Left ventricle myocardium inferior (tissue), 1 donor: ENCODE measurements around the gene B3GNT8. TPM values are rescaled to one million over a fixed set of nuclear protein-coding genes. Genes with fewer than 3 reads are reported as not detected.
"Not testable (repeated sequence)": the region's sequence is repeated elsewhere in the genome, so short reads cannot be mapped to it uniquely, and the experiment has no call there.

Experiments used
- DNase-seq: peaks from one replicate; pipeline ENCODE4 v3.0.0-alpha.2; 2020
- H3K27ac ChIP-seq: fragments of 200-600 bp; replicated peaks from 2 replicates; pipeline ENCODE4 v1.8.0; 2021
- H3K27me3 ChIP-seq: fragments of 200-600 bp; 2 replicates; pipeline ENCODE4 v1.8.0; 2021; ENCODE audit warnings: low read depth
- H3K36me3 ChIP-seq: fragments of 200-600 bp; 2 replicates; pipeline ENCODE4 v1.8.0; 2021
- H3K4me1 ChIP-seq: fragments of 200-600 bp; 2 replicates; pipeline ENCODE4 v1.8.0; 2021
- H3K4me3 ChIP-seq: fragments of 200-600 bp; 2 replicates; pipeline ENCODE4 v1.8.0; 2021; ENCODE audit warnings: mild to moderate bottlenecking, moderate library complexity
- H3K9me3 ChIP-seq: fragments of 200-600 bp; replicated peaks from 2 replicates; pipeline ENCODE4 v1.8.0; 2021
- CTCF ChIP-seq: fragments of 200-600 bp; IDR thresholded peaks from 2 replicates; pipeline ENCODE4 v1.8.0; 2021; ENCODE audit warnings: antibody characterized with exemption, mild to moderate bottlenecking, borderline replicate concordance
- intact Hi-C: fragments of 100-400 bp; cut with micrococcal nuclease; formaldehyde crosslinking; loops from one replicate; pipeline ENCODE4 v1.11.0; 2022
- long read RNA-seq: library from polyadenylated mRNA; unstranded; transcript quantifications from one replicate; pipeline ENCODE4 v2.0.0, GENCODE V29; 2021
- total RNA-seq: library from RNA; stranded (reverse); fragmentation: NEBNext Ultra II Directional; extraction: Animal tissue kit (Norgen Biotek cat#: 25700); gene quantifications from one replicate; pipeline ENCODE4 v1.2.1, GENCODE V29; 2021
- donor health status: DM: no; HTN: yes; CAD: no; lungs with severe emphysema.

The B3GNT8 gene
- total RNA-seq: 10.3 TPM
- long read RNA-seq, partial matches to known transcripts: 19 of 27 reads
- long read RNA-seq, other reads (novel, unspliced or antisense): 7 of 27 reads

- peak within 1 kb of the TSS; percentile 74 for H3K4me3 ChIP-seq
- H3K27ac ChIP-seq: peak within 1 kb of the TSS; percentile 93
- intact Hi-C loops: no loop called here
- DNase-seq: peak; percentile 90
- H3K27me3 ChIP-seq: no peaks in the 10 kb centered on the region
- H3K36me3 ChIP-seq: peaks cover 47% of the 10 kb centered on the region
- H3K4me1 ChIP-seq: peaks cover 85% of the 10 kb centered on the region
- H3K9me3 ChIP-seq: no peaks in the 10 kb centered on the region
- TF ChIP-seq CTCF: no peak
Observed at GRCh38 chr19:41426952-41427646, at the start of gene B3GNT8. B3GNT8 (minus strand) TSS chr19:41427374; CDS start chr19:41426778, 596 bp downstream.

- H3K27ac ChIP-seq: no peak overlapping the region
- H3K9me3 ChIP-seq: no peaks in the 10 kb centered on the region
- H3K4me3 ChIP-seq: no peak overlapping the region
- no peak for DNase-seq
- H3K4me1 ChIP-seq: peaks cover 50% of the 10 kb centered on the region
- TF ChIP-seq CTCF: no peak
- peaks cover 61% of the 10 kb centered on the region for H3K27me3 ChIP-seq
- intact Hi-C loops: no loop called here
- H3K36me3 ChIP-seq: no peaks in the 10 kb centered on the region
Observed at GRCh38 chr19:41476583-41476982, 49.4 kb upstream of the B3GNT8 start.

GRCh38 chr19:41463257-41464256 is 36.4 kb upstream of the B3GNT8 start:
- H3K4me1 ChIP-seq, intact Hi-C loops, H3K4me3 ChIP-seq, H3K9me3 ChIP-seq, H3K27ac ChIP-seq, H3K36me3 ChIP-seq, DNase-seq: not testable (repeated sequence)
- H3K27me3 ChIP-seq: peaks cover 86% of the 10 kb centered on the region

GRCh38 chr19:41462497-41462896 is 35.3 kb upstream of the B3GNT8 start:
- Histone ChIP-seq H3K36me3 (no peaks in the 10 kb centered on the region), H3K9me3 (peaks cover 9% of the 10 kb centered on the region), H3K27me3 (peaks cover 86% of the 10 kb centered on the region), H3K4me1 (peaks cover 6% of the 10 kb centered on the region), H3K4me3 (no peak overlapping the region), H3K27ac (no peak overlapping the region)
- DNase-seq: no peak
- intact Hi-C loops: no loop called here
- no peak for TF ChIP-seq CTCF

GRCh38 chr19:41457241-41457640 is 30.1 kb upstream of the B3GNT8 start:
- no peak for DNase-seq
- no peak for TF ChIP-seq CTCF
- H3K27ac ChIP-seq: peak overlapping the region; percentile 78
- no peaks in the 10 kb centered on the region for H3K36me3 ChIP-seq
- H3K27me3 ChIP-seq: peaks cover 47% of the 10 kb centered on the region
- intact Hi-C loops: loop anchor here (10.0 kb wide), 1 partner anchor 108 kb away; no protein-coding TSS in a partner anchor
- H3K4me1 ChIP-seq: peaks cover 30% of the 10 kb centered on the region
- peaks cover 1% of the 10 kb centered on the region for H3K9me3 ChIP-seq
- no peak overlapping the region for H3K4me3 ChIP-seq
